Liver (tissue), 9 donors: Measurements from ENCODE around the gene PARK7. TPM values are rescaled to one million over a fixed set of nuclear protein-coding genes. Genes with fewer than 3 reads are reported as not detected.

ENCODE experiments used
- DNase-seq: peaks from one replicate; pipeline ENCODE4 v3.0.0-alpha.2; 2017; ENCODE audit warnings: low spot score
- H3K27ac ChIP-seq, 2 donors: one replicate each; pipeline ENCODE4 v1.7.0; 2013; ENCODE audit warnings: inconsistent platforms in 2 of 2, low read length in 2 of 2, control low read depth in 1 of 2, low read depth in 1 of 2, mild to moderate bottlenecking in 1 of 2
- H3K27me3 ChIP-seq, 4 donors: one replicate each; pipeline versions ENCODE4 v1.6.1 to v1.7.0; 2013; ENCODE audit warnings: low read length in 3 of 4, inconsistent platforms in 1 of 4, mild to moderate bottlenecking in 1 of 4, moderate library complexity in 1 of 4; ENCODE audit not compliant: control insufficient read depth in 4 of 4, insufficient read depth in 4 of 4
- H3K36me3 ChIP-seq, 4 donors: one replicate each; pipeline versions ENCODE4 v1.6.1 to v1.7.0; 2013; ENCODE audit warnings: low read length in 3 of 4, mild to moderate bottlenecking in 3 of 4, low read depth in 1 of 4, moderate library complexity in 1 of 4; ENCODE audit not compliant: control insufficient read depth in 4 of 4, insufficient read depth in 3 of 4
- H3K4me1 ChIP-seq, 4 donors: one replicate each; pipeline versions ENCODE4 v1.6.1 to v1.7.0; 2013; ENCODE audit warnings: low read length in 3 of 4, mild to moderate bottlenecking in 3 of 4, moderate library complexity in 1 of 4; ENCODE audit not compliant: control insufficient read depth in 4 of 4, insufficient read depth in 4 of 4
- H3K4me3 ChIP-seq, 3 donors: one replicate each; pipeline versions ENCODE4 v1.6.1 to v1.7.0; 2013; ENCODE audit warnings: low read length in 3 of 3, control low read depth in 1 of 3, low read depth in 1 of 3, mild to moderate bottlenecking in 1 of 3
- H3K9ac ChIP-seq, 2 donors: one replicate each; pipeline ENCODE4 v1.7.0; 2013; ENCODE audit warnings: low read length in 2 of 2, mild to moderate bottlenecking in 2 of 2, moderate library complexity in 2 of 2, control low read depth in 1 of 2, low read depth in 1 of 2
- H3K9me3 ChIP-seq, 4 donors: one replicate each; pipeline versions ENCODE4 v1.6.1 to v1.7.0; 2013; ENCODE audit warnings: low read length in 3 of 4; ENCODE audit not compliant: control insufficient read depth in 4 of 4
- ATF3 ChIP-seq: IDR thresholded peaks from 2 replicates; pipeline ENCODE4 v1.6.1; 2016; ENCODE audit warnings: antibody characterized with exemption
- EGR1 ChIP-seq, 2 donors: IDR thresholded peaks; 2 replicates each; pipeline ENCODE4 v1.6.1; 2016 to 2018; ENCODE audit warnings: antibody characterized with exemption in 2 of 2, low read depth in 2 of 2
- FOXA1 ChIP-seq: IDR thresholded peaks from 2 replicates; pipeline ENCODE4 v1.6.1; 2016; ENCODE audit warnings: antibody characterized with exemption
- FOXA2 ChIP-seq: IDR thresholded peaks from 2 replicates; pipeline ENCODE4 v1.6.1; 2016; ENCODE audit warnings: antibody characterized with exemption
- HNF4A ChIP-seq, 2 donors: conservative IDR thresholded peaks; 2 replicates each; pipeline ENCODE4 v1.6.1; 2016; ENCODE audit warnings: antibody characterized with exemption in 2 of 2, mild to moderate bottlenecking in 2 of 2
- HNF4G ChIP-seq: IDR thresholded peaks from 2 replicates; pipeline ENCODE4 v1.6.1; 2016; ENCODE audit warnings: antibody characterized with exemption
- JUND ChIP-seq, 2 donors: IDR thresholded peaks; 2 replicates each; pipeline ENCODE4 v1.6.1; 2016; ENCODE audit warnings: antibody characterized with exemption in 2 of 2
- MAX ChIP-seq: IDR thresholded peaks from 2 replicates; pipeline ENCODE4 v1.6.1; 2016; ENCODE audit warnings: antibody characterized with exemption
- NR2F2 ChIP-seq: IDR thresholded peaks from 2 replicates; pipeline ENCODE4 v1.6.1; 2016; ENCODE audit warnings: antibody characterized with exemption
- RAD21 ChIP-seq, 2 donors: IDR thresholded peaks; 2 replicates each; pipeline ENCODE4 v1.6.1; 2016; ENCODE audit warnings: antibody characterized with exemption in 2 of 2, mild to moderate bottlenecking in 2 of 2
- REST ChIP-seq: IDR thresholded peaks from 2 replicates; pipeline ENCODE4 v1.6.1; 2016; ENCODE audit warnings: antibody characterized with exemption, mild to moderate bottlenecking
- RXRA ChIP-seq, 2 donors: IDR thresholded peaks; 2 replicates each; pipeline ENCODE4 v1.6.1; 2017 to 2018; ENCODE audit warnings: antibody characterized with exemption in 2 of 2, mild to moderate bottlenecking in 1 of 2
- SP1 ChIP-seq: IDR thresholded peaks from 2 replicates; pipeline ENCODE4 v1.6.1; 2018; ENCODE audit warnings: antibody characterized with exemption, mild to moderate bottlenecking
- TAF1 ChIP-seq: conservative IDR thresholded peaks from 2 replicates; pipeline ENCODE4 v1.6.1; 2016; ENCODE audit warnings: antibody characterized with exemption, mild to moderate bottlenecking
- YY1 ChIP-seq: IDR thresholded peaks from 2 replicates; pipeline ENCODE4 v1.6.1; 2016; ENCODE audit warnings: antibody characterized with exemption, mild to moderate bottlenecking
- ZBTB33 ChIP-seq: IDR thresholded peaks from 2 replicates; pipeline ENCODE4 v1.6.1; 2016; ENCODE audit warnings: antibody characterized with exemption
- WGBS: extraction: QIAGEN DNeasy Blood & Tissue Kit; methylation state at CpG from one replicate; pipeline ENCODE4 v1.1.7; 2013; 5-methylcytosine and 5-hydroxymethylcytosine counted together
- polyA plus RNA-seq, 2 donors: library from polyadenylated mRNA; stranded (reverse) in 1 of 2; unstranded in 1 of 2; fragments of 200-250 nt in 1 of 2; fragments of >200 nt in 1 of 2; fragmentation: Nextera tagmentation in 1 of 2; extraction: Ambion mirVana in 1 of 2; gene quantifications; one replicate each; pipeline versions ENCODE4 v1.2.1 to v1.2.3, GENCODE V29; 2013 to 2015
- total RNA-seq, 2 donors: library from RNA; depleted of rRNA; stranded (reverse); fragments of >200 nt; gene quantifications; one replicate each; pipeline ENCODE4 v1.2.3, GENCODE V29; 2014
- donor health status: healthy.
- donor health status: healthy.
- donor health status: healthy.
- donor health status: healthy.
- donor health status: healthy.

Gene PARK7
- total and polyA plus RNA-seq, 4 donors, result 107 to 297 (median 181) TPM

- TF ChIP-seq REST (no peak), HNF4A (conservative IDR thresholded peaks at IDR 0.05) (no peak), SP1 (no peak), RXRA (IDR thresholded peaks at IDR 0.05) (no peak), ATF3 (no peak), FOXA2 (no peak), FOXA1 (no peak), YY1 (no peak)
Observed at GRCh38 chr1:7938070-7938469, 23.4 kb upstream of the PARK7 start (continued).

GRCh38 chr1:7940034-7940433 is 21.5 kb upstream of the PARK7 start:
- no peak overlapping the region for H3K27ac ChIP-seq
- peaks cover 0 to 8% (median 3%) of the 10 kb centered on the region in 4 donors for H3K4me1 ChIP-seq
- 73% methylated on average over 3 of the region's 3 CpGs for WGBS

GRCh38 chr1:7940745-7941436 is 20.6 kb upstream of the PARK7 start, which contains the start of gene TNFRSF9:
Gene TNFRSF9, minus strand, starts transcription at chr1:7940839. Its CDS starts 845 bp downstream, at chr1:7939994.
- Histone ChIP-seq H3K36me3 (no peaks in the 10 kb centered on the region), H3K9ac (no peak within 1 kb of the TSS), H3K27me3 (peaks cover 0 to 15% (median 1%) of the 10 kb centered on the region in 4 donors), H3K9me3 (no peaks in the 10 kb centered on the region), H3K27ac (no peak within 1 kb of the TSS), H3K4me3 (no peak within 1 kb of the TSS), H3K4me1 (peaks cover 0 to 8% (median 3%) of the 10 kb centered on the region in 4 donors)
- no peak for DNase-seq
- TF ChIP-seq MAX (no peak), JUND (IDR thresholded peaks at IDR 0.05) (no peak), HNF4A (conservative IDR thresholded peaks at IDR 0.05) (no peak), NR2F2 (no peak), TAF1 (no peak), FOXA2 (no peak), ZBTB33 (no peak), REST (no peak), SP1 (no peak), HNF4G (no peak), EGR1 (IDR thresholded peaks at IDR 0.05; ENCODE audit: low read depth in 2 of 2) (no peak), YY1 (no peak), RAD21 (IDR thresholded peaks at IDR 0.05) (no peak), ATF3 (no peak), RXRA (IDR thresholded peaks at IDR 0.05) (no peak), FOXA1 (no peak)
- whole genome bisulfite sequencing, result 58% methylated on average over 14 of the region's 14 CpGs

More at GRCh38 chr1:7940034-7940433, 21.5 kb upstream of the PARK7 start:
- Histone ChIP-seq H3K27me3 (peaks cover 0 to 17% (median 1%) of the 10 kb centered on the region in 4 donors), H3K36me3 (no peaks in the 10 kb centered on the region), H3K9me3 (no peaks in the 10 kb centered on the region), H3K4me3 (no peak overlapping the region), H3K9ac (no peak overlapping the region)
- TF ChIP-seq NR2F2 (no peak), ATF3 (peak; percentile 17), RAD21 (IDR thresholded peaks at IDR 0.05) (no peak), HNF4A (conservative IDR thresholded peaks at IDR 0.05) (no peak)
- no peak for DNase-seq
